ENCODE measurements around the gene FAM118A.
A peak's percentile ranks its signal among the peaks of the same experiment; 100 is the strongest.

FAM118A gene

DNA sequence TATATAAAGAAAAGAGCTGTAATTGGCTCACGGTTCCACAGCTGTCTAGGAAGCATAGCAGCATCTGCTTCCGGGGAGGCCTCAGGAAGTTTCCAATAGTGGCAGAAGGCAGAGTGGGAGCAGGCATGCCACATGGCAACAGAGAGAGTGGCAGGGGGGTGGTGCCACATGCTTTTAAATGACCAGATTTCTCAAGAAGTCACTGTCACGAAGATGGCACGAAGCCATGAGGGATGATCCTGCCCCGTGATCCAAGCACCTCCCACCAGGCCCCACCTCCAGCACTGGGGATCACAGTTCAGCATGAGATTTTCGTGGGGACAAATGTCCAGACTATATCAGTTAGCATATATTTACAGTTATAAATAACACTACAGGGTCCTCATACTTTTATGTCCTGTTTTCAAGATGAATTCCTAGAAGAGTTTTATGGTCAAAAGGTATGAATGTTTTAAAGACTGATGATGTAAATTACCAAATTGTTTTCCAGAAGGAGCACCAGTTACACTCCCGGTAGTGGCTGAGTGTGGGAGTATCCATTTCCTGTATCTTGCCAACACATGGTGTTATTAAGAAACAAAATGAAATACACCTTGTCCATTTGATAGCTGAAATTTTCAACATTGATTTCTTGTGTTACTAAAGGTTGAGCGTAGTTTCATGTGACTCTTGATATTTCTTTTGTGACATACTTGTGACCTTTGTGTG is 19.2 kb downstream of the FAM118A start:
- H3K9ac ChIP-seq (ENCODE audit: low read length), result no peak overlapping the region
- H3K36me3 ChIP-seq (ENCODE audit: control insufficient read depth, insufficient read depth, low read length), result peaks cover 5% of the 10 kb centered on the region
- H3K27me3 ChIP-seq (ENCODE audit: control insufficient read depth, insufficient read depth, low read length), result no peaks in the 10 kb centered on the region
- H3K4me3 ChIP-seq (ENCODE audit: low read length), result no peak overlapping the region
- H3K9me3 ChIP-seq (ENCODE audit: control insufficient read depth, low read length), result no peaks in the 10 kb centered on the region
- H3K4me1 ChIP-seq (ENCODE audit: control insufficient read depth, insufficient read depth, low read length), result no peaks in the 10 kb centered on the region

DNA sequence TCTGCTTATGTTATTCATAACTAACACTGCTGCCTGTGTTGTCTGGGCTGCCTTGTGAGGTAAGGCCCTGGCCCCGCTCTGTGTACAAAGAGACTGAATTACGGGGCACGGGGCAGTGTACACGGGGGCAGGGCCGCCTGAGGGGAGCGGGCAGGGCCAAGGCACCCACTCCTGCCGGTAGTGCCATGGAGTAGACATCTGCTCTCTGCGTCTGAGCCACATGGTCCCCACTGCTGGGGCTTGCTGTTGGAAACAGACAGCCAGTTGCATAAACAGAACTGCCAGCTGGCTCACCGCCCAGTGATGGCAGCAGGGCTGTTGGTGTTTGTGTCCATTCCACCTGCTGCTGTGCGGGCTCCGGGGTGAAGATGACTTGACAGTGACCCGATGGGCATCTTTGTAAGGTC is 19.8 kb downstream of the FAM118A start:
- no peak overlapping the region for H3K9ac ChIP-seq (ENCODE audit: low read length)
- H3K4me1 ChIP-seq (ENCODE audit: control insufficient read depth, insufficient read depth, low read length), result no peaks in the 10 kb centered on the region
- H3K4me3 ChIP-seq (ENCODE audit: low read length), result no peak overlapping the region
- H3K27me3 ChIP-seq (ENCODE audit: control insufficient read depth, insufficient read depth, low read length), result no peaks in the 10 kb centered on the region
- peaks cover 5% of the 10 kb centered on the region for H3K36me3 ChIP-seq (ENCODE audit: control insufficient read depth, insufficient read depth, low read length)
- no peaks in the 10 kb centered on the region for H3K9me3 ChIP-seq (ENCODE audit: control insufficient read depth, low read length)

DNA sequence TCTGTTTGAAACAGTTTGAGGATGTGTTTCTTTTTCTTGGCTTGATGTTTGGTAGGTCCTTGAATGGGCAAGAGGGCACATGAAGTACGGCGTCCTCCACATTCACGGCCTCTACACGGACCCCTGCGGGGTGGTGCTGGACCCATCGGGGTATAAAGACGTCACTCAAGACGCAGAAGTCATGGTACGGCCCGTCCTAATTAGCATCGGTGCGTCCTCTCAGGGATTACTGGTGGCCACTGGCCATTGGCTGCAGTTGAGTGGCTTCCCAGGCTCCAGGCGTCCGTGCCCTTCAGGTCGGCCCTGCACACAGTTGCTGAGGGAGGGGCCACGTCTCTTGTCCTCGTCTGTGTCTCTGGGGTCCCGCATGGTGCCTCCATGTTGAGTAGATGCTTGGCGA is 20.8 kb downstream of the FAM118A start:
- H3K9ac ChIP-seq (ENCODE audit: low read length), result no peak overlapping the region
- H3K36me3 ChIP-seq (ENCODE audit: control insufficient read depth, insufficient read depth, low read length), result peaks cover 5% of the 10 kb centered on the region
- H3K4me1 ChIP-seq (ENCODE audit: control insufficient read depth, insufficient read depth, low read length), result no peaks in the 10 kb centered on the region
- no peaks in the 10 kb centered on the region for H3K27me3 ChIP-seq (ENCODE audit: control insufficient read depth, insufficient read depth, low read length)
- no peaks in the 10 kb centered on the region for H3K9me3 ChIP-seq (ENCODE audit: control insufficient read depth, low read length)
- no peak overlapping the region for H3K4me3 ChIP-seq (ENCODE audit: low read length)

DNA sequence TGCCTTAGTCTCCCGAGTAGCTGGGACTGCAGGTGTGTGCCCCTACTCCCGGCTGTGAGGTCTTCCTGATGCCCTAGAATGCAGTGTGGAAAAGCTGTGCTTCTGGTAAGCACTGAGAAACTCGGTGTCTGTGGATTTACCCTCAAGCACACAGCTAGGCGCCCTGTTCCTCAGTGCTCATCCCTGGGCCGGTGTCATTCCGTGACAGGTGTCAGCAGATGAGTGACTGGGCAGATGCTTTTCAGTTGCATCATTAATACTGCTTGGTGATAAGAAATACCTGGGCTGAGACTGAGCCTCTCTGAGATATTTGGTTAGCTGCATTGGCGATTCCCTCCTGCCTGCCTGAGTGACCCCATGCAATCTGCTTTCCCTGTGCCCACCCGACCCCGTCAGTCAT is 21.8 kb downstream of the FAM118A start:
- Histone ChIP-seq H3K4me3 (ENCODE audit: low read length) (no peak overlapping the region), H3K9ac (ENCODE audit: low read length) (no peak overlapping the region), H3K4me1 (ENCODE audit: control insufficient read depth, insufficient read depth, low read length) (peaks cover 3% of the 10 kb centered on the region), H3K36me3 (ENCODE audit: control insufficient read depth, insufficient read depth, low read length) (peaks cover 5% of the 10 kb centered on the region), H3K27me3 (ENCODE audit: control insufficient read depth, insufficient read depth, low read length) (no peaks in the 10 kb centered on the region), H3K9me3 (ENCODE audit: control insufficient read depth, low read length) (no peaks in the 10 kb centered on the region)

DNA sequence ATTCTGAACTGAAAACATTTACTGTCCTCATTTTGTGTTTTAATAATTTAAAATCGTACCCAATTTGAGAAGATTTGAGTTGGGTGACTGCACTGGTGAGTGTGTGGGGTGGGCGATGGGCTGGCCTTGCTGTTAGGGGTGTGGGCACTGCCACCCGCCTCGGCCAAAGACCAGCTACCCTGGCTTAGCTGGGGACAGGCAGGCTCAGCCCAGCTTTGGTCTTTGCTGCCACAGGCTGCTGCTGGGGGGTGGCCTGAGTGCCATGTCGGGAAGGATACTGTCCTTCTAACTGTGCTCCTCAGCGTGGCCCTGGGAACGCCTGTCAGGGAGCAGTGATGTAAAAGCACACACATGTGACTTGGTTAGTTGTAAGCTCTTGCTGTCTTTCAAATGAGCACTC is 22.3 kb downstream of the FAM118A start:
- H3K4me1 ChIP-seq (ENCODE audit: control insufficient read depth, insufficient read depth, low read length), result peaks cover 8% of the 10 kb centered on the region
- no peaks in the 10 kb centered on the region for H3K9me3 ChIP-seq (ENCODE audit: control insufficient read depth, low read length)
- H3K27me3 ChIP-seq (ENCODE audit: control insufficient read depth, insufficient read depth, low read length), result no peaks in the 10 kb centered on the region
- H3K4me3 ChIP-seq (ENCODE audit: low read length), result no peak overlapping the region
- H3K9ac ChIP-seq (ENCODE audit: low read length), result no peak overlapping the region
- H3K36me3 ChIP-seq (ENCODE audit: control insufficient read depth, insufficient read depth, low read length), result peaks cover 5% of the 10 kb centered on the region

DNA sequence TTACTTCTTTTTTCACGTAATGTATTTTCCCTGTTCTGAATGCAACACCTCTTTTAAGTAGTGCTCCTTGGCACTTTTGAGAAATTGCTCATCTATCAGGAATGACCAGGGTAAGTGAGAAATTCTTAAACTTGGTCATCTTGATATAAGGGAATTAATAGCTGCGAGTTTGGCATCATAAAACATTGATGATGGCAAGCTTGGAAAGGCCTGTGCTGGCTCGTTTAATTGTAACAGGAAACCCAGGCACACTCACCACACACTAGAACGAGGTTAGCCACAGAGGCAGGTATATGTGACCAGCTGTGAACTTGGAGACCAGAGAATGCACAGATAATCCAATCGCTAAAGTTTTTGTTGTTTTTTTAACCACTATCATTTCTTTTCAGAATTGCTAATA is 24.3 kb downstream of the FAM118A start:
- H3K9ac ChIP-seq (ENCODE audit: low read length), result no peak overlapping the region
- H3K27me3 ChIP-seq (ENCODE audit: control insufficient read depth, insufficient read depth, low read length), result no peaks in the 10 kb centered on the region
- H3K36me3 ChIP-seq (ENCODE audit: control insufficient read depth, insufficient read depth, low read length), result no peaks in the 10 kb centered on the region
- H3K4me1 ChIP-seq (ENCODE audit: control insufficient read depth, insufficient read depth, low read length), result peaks cover 12% of the 10 kb centered on the region
- H3K4me3 ChIP-seq (ENCODE audit: low read length), result no peak overlapping the region
- no peaks in the 10 kb centered on the region for H3K9me3 ChIP-seq (ENCODE audit: control insufficient read depth, low read length)

DNA sequence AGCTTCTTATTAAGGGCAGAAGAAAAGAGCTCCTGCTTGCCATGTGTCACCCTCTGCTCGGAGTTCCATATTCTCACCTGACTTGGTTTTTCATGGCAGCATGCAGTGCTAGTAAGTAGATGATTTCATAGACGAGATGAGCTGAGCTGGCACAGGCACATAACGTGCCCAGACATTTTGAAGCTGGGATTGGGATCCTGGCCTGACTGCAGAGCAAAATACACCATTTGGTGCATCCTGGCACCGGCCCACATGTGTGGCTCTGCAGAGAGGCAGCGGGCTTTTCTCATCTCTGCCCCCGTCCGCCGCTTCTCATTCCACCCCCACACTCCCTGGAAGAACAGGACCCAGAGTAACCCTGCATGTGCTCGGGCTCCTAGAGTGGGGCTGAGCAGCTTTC is 24.8 kb downstream of the FAM118A start:
- Histone ChIP-seq H3K4me1 (ENCODE audit: control insufficient read depth, insufficient read depth, low read length) (peaks cover 12% of the 10 kb centered on the region), H3K9me3 (ENCODE audit: control insufficient read depth, low read length) (no peaks in the 10 kb centered on the region), H3K4me3 (ENCODE audit: low read length) (no peak overlapping the region), H3K36me3 (ENCODE audit: control insufficient read depth, insufficient read depth, low read length) (no peaks in the 10 kb centered on the region), H3K27me3 (ENCODE audit: control insufficient read depth, insufficient read depth, low read length) (no peaks in the 10 kb centered on the region), H3K9ac (ENCODE audit: low read length) (no peak overlapping the region)

DNA sequence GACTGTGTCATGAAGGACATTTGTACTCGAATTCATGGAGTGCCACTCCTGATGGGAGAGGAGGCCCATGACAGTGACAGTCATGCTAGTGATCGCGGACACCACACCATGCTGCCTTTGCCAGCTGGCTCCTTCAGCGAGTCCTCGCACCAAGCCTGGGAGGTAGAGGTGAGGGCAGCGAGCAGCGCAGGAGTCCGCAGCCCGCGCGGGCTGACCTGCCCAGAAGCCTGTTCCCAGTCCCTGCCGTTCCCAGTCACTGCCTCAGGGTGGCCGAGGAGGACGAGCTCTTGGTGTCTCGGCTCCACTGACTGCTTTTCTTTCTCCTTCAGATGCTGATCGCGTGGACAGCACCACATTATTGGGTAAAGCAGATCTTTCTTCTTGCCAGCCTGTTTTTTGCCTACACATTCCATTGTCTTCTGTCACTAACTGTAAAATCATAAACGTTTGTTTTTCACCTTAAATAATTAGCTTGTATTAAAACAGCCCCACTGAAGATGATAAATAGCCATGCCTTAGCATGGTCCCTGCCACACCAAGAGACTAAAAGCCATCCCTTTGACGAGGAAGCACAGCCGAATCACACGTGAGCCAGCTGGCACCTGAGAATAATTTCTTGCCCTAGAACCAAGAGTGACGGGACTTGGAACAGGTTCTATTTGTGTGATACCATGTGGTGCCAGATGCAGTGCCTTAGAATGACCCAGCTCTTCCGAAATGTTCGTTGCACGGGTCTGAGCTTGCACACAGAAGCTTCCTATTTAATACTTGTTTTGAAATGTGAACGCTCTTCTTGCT is 25.5 kb downstream of the FAM118A start:
- no peak overlapping the region for H3K4me3 ChIP-seq (ENCODE audit: low read length)
- peaks cover 12% of the 10 kb centered on the region for H3K4me1 ChIP-seq (ENCODE audit: control insufficient read depth, insufficient read depth, low read length)
- no peaks in the 10 kb centered on the region for H3K27me3 ChIP-seq (ENCODE audit: control insufficient read depth, insufficient read depth, low read length)
- no peaks in the 10 kb centered on the region for H3K36me3 ChIP-seq (ENCODE audit: control insufficient read depth, insufficient read depth, low read length)
- H3K9ac ChIP-seq (ENCODE audit: low read length), result no peak overlapping the region
- no peaks in the 10 kb centered on the region for H3K9me3 ChIP-seq (ENCODE audit: control insufficient read depth, low read length)

DNA sequence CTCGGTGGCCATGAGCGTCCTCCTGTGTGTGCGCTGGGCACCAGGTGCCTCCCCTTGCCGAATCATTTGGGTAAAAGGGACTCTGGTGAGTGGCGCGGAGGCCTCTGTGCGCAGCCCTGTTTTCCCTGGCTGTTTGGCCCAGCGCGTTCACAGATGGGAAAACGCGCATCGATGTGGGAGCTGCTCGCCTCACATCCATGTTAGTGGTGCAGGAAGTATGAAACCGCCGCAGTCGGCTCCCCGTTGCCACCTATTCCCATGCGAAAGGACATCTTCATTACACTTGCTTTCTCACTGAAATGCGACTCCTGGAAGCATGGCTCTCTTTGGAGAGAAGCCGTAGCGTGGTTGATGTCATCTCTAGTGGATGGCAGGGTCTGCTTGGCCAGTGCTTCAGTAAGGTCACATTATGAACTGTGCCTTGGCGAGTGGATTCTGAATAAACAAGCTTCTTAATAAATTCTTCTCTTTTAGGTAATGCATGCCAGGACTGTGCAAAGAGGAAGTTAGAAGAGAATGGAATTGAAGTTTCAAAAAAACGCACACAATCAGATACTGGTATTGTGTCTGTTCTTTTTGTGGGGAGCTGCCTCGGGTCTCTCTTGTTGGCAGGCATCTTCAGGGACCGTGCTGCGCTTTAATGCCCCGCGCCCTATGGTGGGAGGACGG is 26.3 kb downstream of the FAM118A start:
- peaks cover 12% of the 10 kb centered on the region for H3K4me1 ChIP-seq (ENCODE audit: control insufficient read depth, insufficient read depth, low read length)

DNA sequence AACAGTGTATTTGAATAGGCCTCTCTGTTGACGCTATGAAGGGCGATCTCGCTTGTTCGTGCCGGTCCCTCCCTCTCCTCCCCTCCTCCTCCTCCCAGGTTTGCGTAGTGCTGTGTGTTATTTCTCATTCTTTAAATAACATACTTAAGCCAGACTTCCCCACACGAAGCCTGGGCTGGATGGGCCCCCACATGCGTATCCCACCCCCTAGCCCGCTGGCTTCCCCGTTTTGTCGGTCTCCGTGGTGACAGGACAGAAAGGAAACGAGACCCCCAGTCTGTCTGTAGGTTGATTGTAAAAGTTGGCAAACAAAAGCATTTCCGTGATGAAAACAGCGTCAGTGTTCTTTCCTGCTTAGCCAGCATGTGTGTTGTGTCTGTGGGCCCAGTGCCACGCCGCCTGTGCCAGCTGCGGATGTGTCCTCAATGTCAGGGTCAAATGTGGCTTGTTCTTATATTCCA is 27.3 kb downstream of the FAM118A start:
- H3K4me3 ChIP-seq (ENCODE audit: low read length), result peak overlapping the region; percentile 8
- H3K27me3 ChIP-seq (ENCODE audit: control insufficient read depth, insufficient read depth, low read length), result no peaks in the 10 kb centered on the region
- peaks cover 12% of the 10 kb centered on the region for H3K4me1 ChIP-seq (ENCODE audit: control insufficient read depth, insufficient read depth, low read length)
- H3K36me3 ChIP-seq (ENCODE audit: control insufficient read depth, insufficient read depth, low read length), result no peaks in the 10 kb centered on the region
- peak overlapping the region; percentile 59 for H3K9ac ChIP-seq (ENCODE audit: low read length)
- no peaks in the 10 kb centered on the region for H3K9me3 ChIP-seq (ENCODE audit: control insufficient read depth, low read length)

More for the DNA sequence above, 26.3 kb downstream of the FAM118A start:
- H3K9ac ChIP-seq (ENCODE audit: low read length), result no peak overlapping the region
- no peak overlapping the region for H3K4me3 ChIP-seq (ENCODE audit: low read length)
- no peaks in the 10 kb centered on the region for H3K36me3 ChIP-seq (ENCODE audit: control insufficient read depth, insufficient read depth, low read length)
- no peaks in the 10 kb centered on the region for H3K27me3 ChIP-seq (ENCODE audit: control insufficient read depth, insufficient read depth, low read length)
- H3K9me3 ChIP-seq (ENCODE audit: control insufficient read depth, low read length), result no peaks in the 10 kb centered on the region

DNA sequence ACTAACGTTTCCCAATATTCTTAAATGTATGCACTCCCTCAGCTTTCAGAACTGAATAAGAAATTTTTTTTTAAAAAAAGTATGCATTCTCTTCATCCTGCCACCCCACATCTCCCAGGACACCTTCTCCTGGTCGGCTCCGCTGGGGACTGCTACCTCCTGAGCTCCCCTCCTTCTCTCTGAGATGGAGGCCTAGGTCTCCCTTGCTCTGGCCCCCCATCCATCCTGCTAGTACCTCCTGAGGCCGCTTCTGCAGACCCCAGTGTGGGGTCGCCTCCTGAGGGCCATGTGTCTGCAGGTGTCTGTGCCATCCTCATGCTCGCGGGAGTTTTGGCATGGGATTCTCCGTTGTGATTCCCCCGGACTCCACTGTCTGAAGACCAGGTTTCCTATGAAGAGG is 27.8 kb downstream of the FAM118A start:
- H3K27me3 ChIP-seq (ENCODE audit: control insufficient read depth, insufficient read depth, low read length), result no peaks in the 10 kb centered on the region
- no peak overlapping the region for H3K9ac ChIP-seq (ENCODE audit: low read length)
- no peaks in the 10 kb centered on the region for H3K9me3 ChIP-seq (ENCODE audit: control insufficient read depth, low read length)
- H3K36me3 ChIP-seq (ENCODE audit: control insufficient read depth, insufficient read depth, low read length), result no peaks in the 10 kb centered on the region
- no peak overlapping the region for H3K4me3 ChIP-seq (ENCODE audit: low read length)
- peaks cover 12% of the 10 kb centered on the region for H3K4me1 ChIP-seq (ENCODE audit: control insufficient read depth, insufficient read depth, low read length)

DNA sequence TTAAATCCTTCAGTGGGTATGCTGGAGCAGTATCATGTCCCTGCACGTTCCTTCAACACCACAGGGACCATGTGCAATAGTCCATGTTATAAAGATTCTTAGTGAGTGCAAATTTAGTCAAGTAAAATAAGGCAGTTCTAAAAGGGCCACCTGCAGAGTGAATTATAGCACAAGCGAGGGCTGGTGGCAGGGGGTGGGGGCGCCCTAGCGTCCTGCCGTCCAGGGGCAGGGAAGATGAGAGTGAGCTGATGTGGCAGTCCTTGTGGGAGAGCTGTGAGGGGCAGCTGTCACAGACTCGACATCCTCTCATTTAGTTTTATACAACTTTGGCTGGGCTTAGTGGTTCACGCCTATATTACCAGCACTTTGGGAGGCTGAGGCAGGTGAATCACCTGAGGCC is 29.1 kb downstream of the FAM118A start:
- H3K4me3 ChIP-seq (ENCODE audit: low read length), result no peak overlapping the region
- H3K9me3 ChIP-seq (ENCODE audit: control insufficient read depth, low read length), result no peaks in the 10 kb centered on the region
- no peaks in the 10 kb centered on the region for H3K27me3 ChIP-seq (ENCODE audit: control insufficient read depth, insufficient read depth, low read length)
- H3K9ac ChIP-seq (ENCODE audit: low read length), result no peak overlapping the region
- peaks cover 12% of the 10 kb centered on the region for H3K4me1 ChIP-seq (ENCODE audit: control insufficient read depth, insufficient read depth, low read length)
- H3K36me3 ChIP-seq (ENCODE audit: control insufficient read depth, insufficient read depth, low read length), result no peaks in the 10 kb centered on the region

All from mucosa of stomach (tissue), 1 donor.